WTC11 (cell line): ENCODE measurements around the gene NFATC1.

Source experiments
- ATF3 ChIP-seq: sonication (generic); formaldehyde crosslinking; conservative IDR thresholded peaks from 2 replicates; pipeline ENCODE4 v1.8.1; 2022; ENCODE audit warnings: mild to moderate bottlenecking, missing genetic modification reagents
- CTCF ChIP-seq: fragments of 200-600 bp; IDR thresholded peaks from 2 replicates; pipeline ENCODE4 v1.8.0; 2022; ENCODE audit warnings: antibody characterized with exemption
- FOXK1 ChIP-seq: sonication (generic); formaldehyde crosslinking; IDR thresholded peaks from 2 replicates; pipeline ENCODE4 v1.8.0; 2022; ENCODE audit warnings: mild to moderate bottlenecking, moderate library complexity, missing genetic modification reagents
- JUN ChIP-seq: sonication (generic); formaldehyde crosslinking; IDR thresholded peaks from 2 replicates; pipeline ENCODE4 v1.8.0; 2023; ENCODE audit warnings: mild to moderate bottlenecking, missing genetic modification reagents
- MAX ChIP-seq: sonication (generic); formaldehyde crosslinking; IDR thresholded peaks from 2 replicates; pipeline ENCODE4 v1.8.0; 2022; ENCODE audit warnings: mild to moderate bottlenecking, missing genetic modification reagents
- SP1 ChIP-seq: sonication (generic); formaldehyde crosslinking; conservative IDR thresholded peaks from 2 replicates; pipeline ENCODE4 v1.8.1; 2022; ENCODE audit warnings: missing genetic modification reagents
- TEAD1 ChIP-seq: sonication (generic); formaldehyde crosslinking; IDR thresholded peaks from 2 replicates; pipeline ENCODE4 v1.8.0; 2022; ENCODE audit warnings: mild to moderate bottlenecking, missing genetic modification reagents
- ZNF219 ChIP-seq: sonication (generic); formaldehyde crosslinking; IDR thresholded peaks from 2 replicates; pipeline ENCODE4 v1.8.0; 2023; ENCODE audit warnings: missing genetic modification reagents, mild to moderate bottlenecking, borderline replicate concordance
- ZNF263 ChIP-seq: sonication (generic); formaldehyde crosslinking; IDR thresholded peaks from 2 replicates; pipeline ENCODE4 v1.8.1; 2022; ENCODE audit warnings: low read depth, mild to moderate bottlenecking, moderate library complexity, missing genetic modification reagents
- ZNF512 ChIP-seq: sonication (generic); formaldehyde crosslinking; IDR thresholded peaks from 2 replicates; pipeline ENCODE4 v1.8.1; 2022; ENCODE audit warnings: missing genetic modification reagents, borderline replicate concordance

GRCh38 chr18:79422022-79422782, 26.5 kb downstream of the NFATC1 start:
- TF ChIP-seq JUN, result no peak
- no peak for TF ChIP-seq CTCF
- TF ChIP-seq ATF3 (CRISPR knock-in tag), result no peak
- no peak for TF ChIP-seq MAX (CRISPR knock-in tag)
- no peak for TF ChIP-seq ZNF219 (CRISPR knock-in tag)
- TF ChIP-seq SP1 (CRISPR knock-in tag), result no peak
- TF ChIP-seq ZNF263 (CRISPR knock-in tag), result no peak
- no peak for TF ChIP-seq TEAD1 (CRISPR knock-in tag)
- no peak for TF ChIP-seq FOXK1 (CRISPR knock-in tag)
- no peak for TF ChIP-seq ZNF512 (CRISPR knock-in tag)
